22Rv1 (cell line): ENCODE data around the gene HRG.

Experiments used
- H3K27ac ChIP-seq: fragments of 450-650 bp; 2 replicates; pipeline ENCODE4 v1.5.1; 2017
- ZFX ChIP-seq: fragments of 450-650 bp; IDR thresholded peaks from 2 replicates; pipeline ENCODE4 v1.6.1; 2017; ENCODE audit warnings: antibody characterized with exemption, borderline replicate concordance
- TF ChIP-seq, protein P1 (sequence below): fragments of 450-650 bp; IDR thresholded peaks from 2 replicates; pipeline ENCODE4 v1.5.1; 2017; ENCODE audit warnings: mild to moderate bottlenecking

Gene HRG, protein sequence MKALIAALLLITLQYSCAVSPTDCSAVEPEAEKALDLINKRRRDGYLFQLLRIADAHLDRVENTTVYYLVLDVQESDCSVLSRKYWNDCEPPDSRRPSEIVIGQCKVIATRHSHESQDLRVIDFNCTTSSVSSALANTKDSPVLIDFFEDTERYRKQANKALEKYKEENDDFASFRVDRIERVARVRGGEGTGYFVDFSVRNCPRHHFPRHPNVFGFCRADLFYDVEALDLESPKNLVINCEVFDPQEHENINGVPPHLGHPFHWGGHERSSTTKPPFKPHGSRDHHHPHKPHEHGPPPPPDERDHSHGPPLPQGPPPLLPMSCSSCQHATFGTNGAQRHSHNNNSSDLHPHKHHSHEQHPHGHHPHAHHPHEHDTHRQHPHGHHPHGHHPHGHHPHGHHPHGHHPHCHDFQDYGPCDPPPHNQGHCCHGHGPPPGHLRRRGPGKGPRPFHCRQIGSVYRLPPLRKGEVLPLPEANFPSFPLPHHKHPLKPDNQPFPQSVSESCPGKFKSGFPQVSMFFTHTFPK

DNA sequence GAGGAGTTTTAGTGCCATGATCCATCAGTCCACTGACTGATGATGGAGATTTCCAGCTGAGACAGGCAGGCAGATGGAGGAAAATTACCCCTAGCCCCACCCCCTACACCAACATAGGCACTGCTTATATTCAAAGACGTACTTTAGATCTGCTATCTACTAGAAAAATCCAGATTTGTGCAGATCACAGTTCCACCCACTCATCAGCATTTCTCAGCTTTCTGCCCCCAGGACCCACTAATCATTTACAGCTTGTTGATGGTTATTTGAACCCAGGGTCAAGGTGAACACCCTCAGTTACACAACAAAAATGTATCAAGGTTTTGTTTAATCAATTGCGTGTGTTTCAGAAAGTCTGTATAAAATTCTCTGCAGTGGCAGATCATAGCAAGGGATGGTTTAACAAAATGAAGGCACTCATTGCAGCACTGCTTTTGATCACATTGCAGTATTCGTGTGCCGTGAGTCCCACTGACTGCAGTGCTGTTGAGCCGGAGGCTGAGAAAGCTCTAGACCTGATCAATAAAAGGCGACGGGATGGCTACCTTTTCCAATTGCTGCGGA lies at the start of gene HRG:
HRG (plus strand) TSS at position 390 of the 564 bp plus-strand sequence; CDS start at position 408, 18 bp downstream.
- no peak for TF ChIP-seq ZFX
- TF ChIP-seq, protein P1, sequence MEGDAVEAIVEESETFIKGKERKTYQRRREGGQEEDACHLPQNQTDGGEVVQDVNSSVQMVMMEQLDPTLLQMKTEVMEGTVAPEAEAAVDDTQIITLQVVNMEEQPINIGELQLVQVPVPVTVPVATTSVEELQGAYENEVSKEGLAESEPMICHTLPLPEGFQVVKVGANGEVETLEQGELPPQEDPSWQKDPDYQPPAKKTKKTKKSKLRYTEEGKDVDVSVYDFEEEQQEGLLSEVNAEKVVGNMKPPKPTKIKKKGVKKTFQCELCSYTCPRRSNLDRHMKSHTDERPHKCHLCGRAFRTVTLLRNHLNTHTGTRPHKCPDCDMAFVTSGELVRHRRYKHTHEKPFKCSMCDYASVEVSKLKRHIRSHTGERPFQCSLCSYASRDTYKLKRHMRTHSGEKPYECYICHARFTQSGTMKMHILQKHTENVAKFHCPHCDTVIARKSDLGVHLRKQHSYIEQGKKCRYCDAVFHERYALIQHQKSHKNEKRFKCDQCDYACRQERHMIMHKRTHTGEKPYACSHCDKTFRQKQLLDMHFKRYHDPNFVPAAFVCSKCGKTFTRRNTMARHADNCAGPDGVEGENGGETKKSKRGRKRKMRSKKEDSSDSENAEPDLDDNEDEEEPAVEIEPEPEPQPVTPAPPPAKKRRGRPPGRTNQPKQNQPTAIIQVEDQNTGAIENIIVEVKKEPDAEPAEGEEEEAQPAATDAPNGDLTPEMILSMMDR, result no peak
- H3K27ac ChIP-seq, result no peak within 1 kb of the TSS

- TF ChIP-seq, protein P1, result no peak
- TF ChIP-seq ZFX, result no peak
- H3K27ac ChIP-seq, result no peak overlapping the region
Observed at GRCh38 chr3:186616299-186616617, 49.6 kb upstream of the HRG start.

DNA sequence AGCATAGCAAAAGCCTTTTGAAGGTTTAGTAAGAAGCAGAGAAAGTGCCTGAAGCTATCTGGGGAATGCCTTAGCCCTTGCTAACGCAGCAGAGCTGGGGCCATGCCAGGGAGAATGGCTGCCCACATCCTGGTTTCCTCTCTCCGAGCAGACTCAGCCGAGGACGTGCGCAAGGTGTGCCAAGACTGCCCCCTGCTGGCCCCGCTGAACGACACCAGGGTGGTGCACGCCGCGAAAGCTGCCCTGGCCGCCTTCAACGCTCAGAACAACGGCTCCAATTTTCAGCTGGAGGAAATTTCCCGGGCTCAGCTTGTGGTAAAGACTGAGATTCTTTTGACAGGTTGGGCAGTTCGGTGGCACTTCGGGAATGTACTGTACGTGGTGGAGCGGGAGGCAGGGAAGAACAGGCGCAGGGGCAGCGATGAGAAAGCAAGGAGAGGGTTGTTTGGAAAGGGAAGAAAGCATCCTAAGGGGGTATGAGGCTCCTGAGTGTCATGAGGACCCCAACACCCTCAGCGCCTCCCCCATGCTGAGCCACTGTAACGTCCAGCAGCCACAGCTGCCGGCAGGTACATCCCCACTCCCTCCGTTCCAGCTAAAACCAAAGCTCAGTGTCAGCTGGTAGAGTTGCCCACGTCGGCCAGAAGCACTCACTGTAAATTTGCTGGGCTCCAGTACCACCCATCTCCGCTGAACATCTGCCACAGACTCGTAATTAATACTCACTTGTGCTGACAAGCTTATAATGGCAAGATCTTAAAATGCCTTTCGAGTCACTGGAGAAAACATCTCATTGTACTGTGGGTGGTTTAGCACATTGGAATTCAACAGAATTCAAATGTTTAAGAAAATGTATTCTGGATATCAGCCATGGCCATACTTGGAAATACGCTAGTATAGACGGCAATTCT lies 48.5 kb upstream of the HRG start:
- H3K27ac ChIP-seq, result no peak overlapping the region
- TF ChIP-seq, protein P1, result peak; percentile 97
- no peak for TF ChIP-seq ZFX

DNA sequence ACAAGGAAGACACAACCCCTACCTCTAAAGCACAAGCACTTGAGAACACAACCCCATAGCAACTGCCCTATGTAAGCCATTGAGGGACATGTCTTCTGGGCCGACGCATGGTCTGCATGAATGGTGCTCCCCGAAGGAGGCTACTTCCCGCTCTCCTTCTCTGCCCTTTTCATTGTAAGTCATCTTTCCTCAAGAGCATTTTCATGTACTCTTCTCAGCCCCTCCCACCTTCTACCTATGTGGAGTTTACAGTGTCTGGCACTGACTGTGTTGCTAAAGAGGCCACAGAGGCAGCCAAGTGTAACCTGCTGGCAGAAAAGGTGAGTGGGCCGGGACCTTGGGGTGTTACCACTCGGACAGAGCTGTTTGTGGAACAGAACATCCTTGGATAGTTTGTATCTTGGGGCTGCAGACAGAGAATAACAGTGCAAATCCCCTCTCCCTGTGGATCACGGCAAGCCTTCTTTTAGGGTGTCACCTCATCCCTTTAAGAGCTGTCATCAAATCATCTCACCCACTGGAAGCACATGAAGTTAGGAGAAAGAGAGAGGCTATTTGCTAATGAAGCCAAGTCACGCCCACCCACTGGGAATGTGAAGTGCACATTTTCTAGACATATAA lies 47.4 kb upstream of the HRG start:
- H3K27ac ChIP-seq, result no peak overlapping the region
- TF ChIP-seq, protein P1, result no peak
- TF ChIP-seq ZFX, result no peak

DNA sequence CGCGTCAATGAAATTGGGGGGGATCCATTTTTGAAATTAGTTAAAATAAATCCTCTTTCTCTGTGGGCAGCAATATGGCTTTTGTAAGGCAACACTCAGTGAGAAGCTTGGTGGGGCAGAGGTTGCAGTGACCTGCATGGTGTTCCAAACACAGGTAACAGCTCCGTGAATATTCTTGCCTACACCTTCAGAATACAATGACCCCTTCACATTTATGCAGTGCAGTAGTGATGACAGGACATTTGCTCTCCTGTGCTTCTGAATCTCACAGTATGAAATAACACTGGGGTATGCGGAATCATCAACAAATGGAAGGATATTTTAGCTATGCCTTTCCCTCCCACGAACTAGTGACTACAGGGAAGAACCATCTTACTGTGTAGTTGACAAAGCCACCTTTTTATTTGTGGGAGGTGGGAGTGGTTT lies 46.0 kb upstream of the HRG start:
- no peak for TF ChIP-seq ZFX
- TF ChIP-seq, protein P1, result no peak
- no peak overlapping the region for H3K27ac ChIP-seq

DNA sequence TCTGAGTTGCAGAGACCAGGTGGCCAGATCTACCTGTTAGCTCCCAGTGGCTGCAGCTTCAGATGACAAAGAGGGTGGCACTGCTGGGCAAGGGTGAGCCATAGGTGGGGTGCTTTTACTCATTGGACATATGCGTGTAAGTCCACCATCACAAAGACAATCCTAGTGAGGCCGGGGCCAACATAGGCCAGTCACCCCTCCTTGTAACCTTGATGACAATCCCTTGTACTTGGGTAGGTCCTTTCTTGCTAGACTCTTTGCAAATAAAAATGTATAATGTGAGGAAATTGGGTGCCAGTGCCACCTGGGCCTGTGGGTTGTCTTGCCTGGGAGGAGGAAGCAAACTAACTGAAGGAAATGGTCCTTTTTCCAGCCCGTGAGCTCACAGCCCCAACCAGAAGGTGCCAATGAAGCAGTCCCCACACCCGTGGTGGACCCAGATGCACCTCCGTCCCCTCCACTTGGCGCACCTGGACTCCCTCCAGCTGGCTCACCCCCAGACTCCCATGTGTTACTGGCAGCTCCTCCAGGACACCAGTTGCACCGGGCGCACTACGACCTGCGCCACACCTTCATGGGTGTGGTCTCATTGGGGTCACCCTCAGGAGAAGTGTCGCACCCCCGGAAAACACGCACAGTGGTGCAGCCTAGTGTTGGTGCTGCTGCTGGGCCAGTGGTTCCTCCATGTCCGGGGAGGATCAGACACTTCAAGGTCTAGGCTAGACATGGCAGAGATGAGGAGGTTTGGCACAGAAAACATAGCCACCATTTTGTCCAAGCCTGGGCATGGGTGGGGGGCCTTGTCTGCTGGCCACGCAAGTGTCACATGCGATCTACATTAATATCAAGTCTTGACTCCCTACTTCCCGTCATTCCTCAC lies 45.4 kb upstream of the HRG start:
- TF ChIP-seq, protein P1, result no peak
- TF ChIP-seq ZFX, result no peak
- H3K27ac ChIP-seq, result no peak overlapping the region
